Psoas muscle (tissue), 8 donors: ENCODE data around the gene TRPM7. TPM values are rescaled to one million over a fixed set of nuclear protein-coding genes. Genes with fewer than 3 reads are reported as not detected.

Experiments
- ATAC-seq, 4 donors: fragments of 200-7000 bp; cut with Tn5 transposase; one replicate each; pipeline ENCODE4 v1.9.1; 2020; ENCODE audit warnings: moderate library complexity in 3 of 4, mild to moderate bottlenecking in 2 of 4
- DNase-seq, 2 donors: peaks; one replicate each; pipeline ENCODE4 v3.0.0-alpha.2; 2020
- H3K27ac ChIP-seq: fragments of 200-600 bp; one replicate; pipeline ENCODE4 v1.8.0; 2022
- H3K27me3 ChIP-seq, 3 donors: fragments of 200-600 bp in 1 of 3; one replicate each; pipeline versions ENCODE4 v1.6.1 to v1.8.0; 2013 to 2022; ENCODE audit warnings: low read length in 2 of 3, mild to moderate bottlenecking in 2 of 3, moderate library complexity in 1 of 3; ENCODE audit not compliant: insufficient read depth in 3 of 3
- H3K36me3 ChIP-seq, 2 donors: fragments of 200-600 bp in 1 of 2; one replicate each; pipeline versions ENCODE4 v1.6.1 to v1.8.0; 2013 to 2022; ENCODE audit warnings: low read depth in 1 of 2, mild to moderate bottlenecking in 1 of 2, moderate library complexity in 1 of 2; ENCODE audit not compliant: insufficient read depth in 1 of 2
- H3K4me1 ChIP-seq: fragments of 200-600 bp; one replicate; pipeline ENCODE4 v1.8.0; 2022
- H3K4me3 ChIP-seq: fragments of 200-600 bp; one replicate; pipeline ENCODE4 v1.8.0; 2022; ENCODE audit warnings: mild to moderate bottlenecking
- H3K9me3 ChIP-seq: fragments of 200-600 bp; one replicate; pipeline ENCODE4 v1.8.0; 2022
- WGBS, 3 donors: extraction: QIAGEN DNeasy Blood & Tissue Kit; methylation state at CpG; one replicate each; pipeline versions ENCODE4 v1.1.6 to v1.1.7; 2013; 5-methylcytosine and 5-hydroxymethylcytosine counted together
- intact Hi-C, 2 donors: fragments of 100-400 bp; cut with DNase I; formaldehyde crosslinking; loops; one replicate each; pipeline versions ENCODE4 v1.11.0 to v1.14.2; 2022
- polyA plus RNA-seq, 3 donors: library from polyadenylated mRNA; stranded (reverse); fragments of 200-250 nt; gene quantifications; one replicate each; pipeline ENCODE4 v1.2.3, GENCODE V29; 2013
- total RNA-seq, 4 donors: library from RNA; stranded (reverse); fragmentation: NEBNext Ultra II Directional in 2 of 4; extraction: Animal tissue kit (Norgen Biotek cat#: 25700) in 2 of 4; gene quantifications; one replicate each; pipeline versions ENCODE4 v1.2.1 to v1.2.4, GENCODE V29; 2021 to 2023
- TF ChIP-seq, protein P1 (sequence below): fragments of 200-600 bp; IDR thresholded peaks from one replicate; pipeline ENCODE4 v1.8.0; 2022; ENCODE audit warnings: antibody characterized with exemption
- donor health status: healthy with polysubstance abuse.
- donor health status: DM: no; HTN: no; CAD: no; lungs with moderate emphysema.
- donor health status: Bipolar disorder and iron deficiency.
- donor health status: healthy.
- donor health status: DM: yes; HTN: yes; CAD: no.
- donor health status: DM: no; HTN: no; CAD: no.
- donor health status: DM: no; HTN: no; CAD: no.
- donor health status: DM: yes; HTN: yes; CAD: no.

Gene TRPM7
- total and polyA plus RNA-seq, 7 donors, result 4.2 to 11.4 (median 9.3) TPM

- intact Hi-C loops, result loop anchor here in 1 of 2 donors (5.0 kb wide), 1 partner anchor 192 kb away; no protein-coding TSS in a partner anchor
- Histone ChIP-seq H3K4me3 (peak overlapping the region; percentile 98), H3K27me3 (no peaks in the 10 kb centered on the region), H3K9me3 (no peaks in the 10 kb centered on the region), H3K27ac (peak overlapping the region; percentile 95), H3K36me3 (peaks cover 2 to 22% of the 10 kb centered on the region in 2 donors), H3K4me1 (peaks cover 22% of the 10 kb centered on the region)
- DNase-seq (no peak), ATAC-seq (no peak)
- TF ChIP-seq, protein P1, sequence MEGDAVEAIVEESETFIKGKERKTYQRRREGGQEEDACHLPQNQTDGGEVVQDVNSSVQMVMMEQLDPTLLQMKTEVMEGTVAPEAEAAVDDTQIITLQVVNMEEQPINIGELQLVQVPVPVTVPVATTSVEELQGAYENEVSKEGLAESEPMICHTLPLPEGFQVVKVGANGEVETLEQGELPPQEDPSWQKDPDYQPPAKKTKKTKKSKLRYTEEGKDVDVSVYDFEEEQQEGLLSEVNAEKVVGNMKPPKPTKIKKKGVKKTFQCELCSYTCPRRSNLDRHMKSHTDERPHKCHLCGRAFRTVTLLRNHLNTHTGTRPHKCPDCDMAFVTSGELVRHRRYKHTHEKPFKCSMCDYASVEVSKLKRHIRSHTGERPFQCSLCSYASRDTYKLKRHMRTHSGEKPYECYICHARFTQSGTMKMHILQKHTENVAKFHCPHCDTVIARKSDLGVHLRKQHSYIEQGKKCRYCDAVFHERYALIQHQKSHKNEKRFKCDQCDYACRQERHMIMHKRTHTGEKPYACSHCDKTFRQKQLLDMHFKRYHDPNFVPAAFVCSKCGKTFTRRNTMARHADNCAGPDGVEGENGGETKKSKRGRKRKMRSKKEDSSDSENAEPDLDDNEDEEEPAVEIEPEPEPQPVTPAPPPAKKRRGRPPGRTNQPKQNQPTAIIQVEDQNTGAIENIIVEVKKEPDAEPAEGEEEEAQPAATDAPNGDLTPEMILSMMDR, result no peak
- 57 to 58% (median 58%) methylated on average over 21 to 22 of the region's 22 CpGs for WGBS, 3 donors
Observed at GRCh38 chr15:50685191-50685975, 1.2 kb downstream of the TRPM7 start.

GRCh38 chr15:50681467-50681866 is 5.1 kb downstream of the TRPM7 start:
- intact Hi-C loops, result loop anchor here in 1 of 2 donors (5.0 kb wide), 1 partner anchor 201 kb away; no protein-coding TSS in a partner anchor
- Histone ChIP-seq H3K4me1 (peaks cover 15% of the 10 kb centered on the region), H3K36me3 (peaks cover 2 to 22% of the 10 kb centered on the region in 2 donors), H3K27ac (no peak overlapping the region), H3K9me3 (no peaks in the 10 kb centered on the region), H3K4me3 (no peak overlapping the region), H3K27me3 (no peaks in the 10 kb centered on the region)
- TF ChIP-seq, protein P1, result no peak
- ATAC-seq (no peak), DNase-seq (no peak)

- no peaks in the 10 kb centered on the region for H3K27me3 ChIP-seq
- intact Hi-C loops, result loop anchor here in 1 of 2 donors (5.0 kb wide), 1 partner anchor 210 kb away; no protein-coding TSS in a partner anchor
- ATAC-seq (peak; percentile 57 to 82 (median 68)), DNase-seq (no peak)
- H3K4me3 ChIP-seq, result no peak overlapping the region
- H3K36me3 ChIP-seq, result peaks cover 0 to 10% of the 10 kb centered on the region in 2 donors
- H3K9me3 ChIP-seq, result no peaks in the 10 kb centered on the region
- H3K4me1 ChIP-seq, result no peaks in the 10 kb centered on the region
- H3K27ac ChIP-seq, result no peak overlapping the region
- TF ChIP-seq, protein P1, result no peak
- WGBS, 3 donors, result 79 to 84% (median 83%) methylated on average over 6 of the region's 6 CpGs
Observed at GRCh38 chr15:50676799-50677483, 9.7 kb downstream of the TRPM7 start.

DNA sequence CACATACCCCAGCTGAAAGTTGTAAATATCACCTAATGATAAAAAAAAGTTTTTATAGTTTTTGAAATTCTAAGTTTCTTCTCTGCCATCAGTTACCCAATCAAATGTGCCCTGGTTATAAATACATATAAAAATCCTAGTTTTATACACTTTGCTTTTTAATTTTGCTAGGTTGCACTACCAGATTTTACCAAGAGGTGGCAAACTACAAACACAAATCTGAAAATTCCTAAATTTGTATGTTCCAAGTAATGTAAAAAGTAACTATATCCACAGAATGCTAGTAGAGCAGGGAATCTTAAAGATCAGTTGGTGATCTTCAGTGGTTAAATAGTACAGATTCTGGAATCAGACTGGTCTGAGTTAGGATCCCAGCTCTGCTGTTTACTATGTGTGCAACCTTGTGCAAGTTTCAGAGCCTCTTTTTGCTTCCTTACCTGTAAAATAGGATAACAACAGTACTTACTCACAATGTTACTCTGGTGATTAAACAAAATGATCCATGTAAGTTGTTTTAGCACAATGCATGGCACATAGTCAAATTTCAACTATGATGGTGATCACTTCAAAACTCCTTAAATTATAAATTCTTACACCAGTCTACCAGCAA is 11.0 kb downstream of the TRPM7 start:
- Histone ChIP-seq H3K4me3 (no peak overlapping the region), H3K36me3 (peaks cover 0 to 10% of the 10 kb centered on the region in 2 donors), H3K9me3 (no peaks in the 10 kb centered on the region), H3K27ac (no peak overlapping the region), H3K27me3 (no peaks in the 10 kb centered on the region), H3K4me1 (peaks cover 5% of the 10 kb centered on the region)
- ATAC-seq (peak in 1 of 4 donors; percentile 25), DNase-seq (no peak)
- TF ChIP-seq, protein P1, result peak; percentile 78
- intact Hi-C loops, result loop anchor here in 1 of 2 donors (2.0 to 5.0 kb wide), 2 partner anchors 212 to 233 kb away; partner anchors contain the start of gene AP4E1
